Measurements from ENCODE around the gene TENM4.

TENM4 gene

DNA sequence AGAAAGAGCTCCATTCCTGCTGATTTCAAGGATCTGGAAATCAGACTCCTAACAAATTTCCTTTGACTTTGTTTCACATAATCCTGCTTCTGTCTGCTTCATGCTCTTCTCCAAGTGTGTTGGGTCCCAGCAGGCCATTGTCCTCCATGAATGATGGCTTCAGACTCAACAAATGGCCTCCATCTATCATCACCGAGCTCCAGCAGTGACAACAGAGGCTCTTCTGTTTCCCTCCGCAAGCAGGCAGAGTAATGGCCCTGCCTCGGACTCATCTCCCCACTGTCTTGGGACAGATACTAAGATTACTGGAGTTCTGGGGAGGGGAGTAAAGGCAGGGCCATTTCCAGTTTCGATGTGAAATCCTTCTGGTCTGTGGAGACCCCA is 127.3 kb downstream of the TENM4 start:
- TF ChIP-seq ZFP30 (CRISPR knock-in tag; IDR thresholded peaks at IDR 0.05) (no peak), TCF4 (CRISPR knock-in tag; IDR thresholded peaks at IDR 0.05; ENCODE audit: borderline replicate concordance) (no peak), ZNF8 (CRISPR knock-in tag; IDR thresholded peaks at IDR 0.05) (no peak), ZFP3 (CRISPR knock-in tag; IDR thresholded peaks at IDR 0.05) (no peak), GLIS3 (CRISPR knock-in tag; IDR thresholded peaks at IDR 0.05) (no peak), PATZ1 (CRISPR knock-in tag; IDR thresholded peaks at IDR 0.05; ENCODE audit: borderline replicate concordance) (no peak), CREB5 (CRISPR knock-in tag; IDR thresholded peaks at IDR 0.05; ENCODE audit: low read depth) (no peak), ARNTL (CRISPR knock-in tag; IDR thresholded peaks at IDR 0.05; ENCODE audit: borderline replicate concordance, low read depth) (no peak)
- no peak for ATAC-seq

- no peak for ATAC-seq
- no peak for TF ChIP-seq ZNF70 (CRISPR knock-in tag; IDR thresholded peaks at IDR 0.05)
Observed at GRCh38 chr11:79312617-79313529, 128.0 kb downstream of the TENM4 start.

DNA sequence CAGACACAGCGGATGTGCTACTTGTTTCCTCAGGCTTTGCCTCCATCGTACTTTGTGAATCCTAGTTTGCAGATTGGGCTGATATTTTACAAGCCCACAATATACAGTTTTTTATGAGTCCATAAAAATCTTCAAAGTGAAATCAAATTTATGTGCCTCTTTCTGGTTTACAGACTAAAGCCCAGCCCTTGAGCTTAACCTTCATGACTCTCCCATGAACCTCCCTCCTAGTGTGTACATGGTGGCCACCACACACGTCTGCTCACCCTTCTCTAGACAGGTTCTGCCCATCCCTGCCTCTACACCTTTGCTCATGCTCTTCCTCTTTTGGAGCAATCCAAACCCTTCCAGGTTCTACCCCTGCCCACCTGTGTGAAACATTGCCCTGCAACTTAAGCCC is 129.4 kb downstream of the TENM4 start:
- ATAC-seq: no peak
- TF ChIP-seq TSHZ2 (CRISPR knock-in tag; IDR thresholded peaks at IDR 0.05): no peak
- no peak for TF ChIP-seq PATZ1 (CRISPR knock-in tag; IDR thresholded peaks at IDR 0.05; ENCODE audit: borderline replicate concordance)
- no peak for TF ChIP-seq ZNF8 (CRISPR knock-in tag; IDR thresholded peaks at IDR 0.05)
- no peak for TF ChIP-seq ZC3H10 (CRISPR knock-in tag; IDR thresholded peaks at IDR 0.05)
- no peak for TF ChIP-seq GLIS3 (CRISPR knock-in tag; IDR thresholded peaks at IDR 0.05)
- TF ChIP-seq TCF4 (CRISPR knock-in tag; IDR thresholded peaks at IDR 0.05; ENCODE audit: borderline replicate concordance): no peak
- TF ChIP-seq ZFP3 (CRISPR knock-in tag; IDR thresholded peaks at IDR 0.05): no peak
- TF ChIP-seq OSR1 (CRISPR knock-in tag; IDR thresholded peaks at IDR 0.05): no peak
- TF ChIP-seq ISL1 (CRISPR knock-in tag; IDR thresholded peaks at IDR 0.05): no peak
- no peak for TF ChIP-seq RARB (CRISPR knock-in tag; IDR thresholded peaks at IDR 0.05)
- no peak for TF ChIP-seq ARNTL (CRISPR knock-in tag; IDR thresholded peaks at IDR 0.05; ENCODE audit: borderline replicate concordance, low read depth)
- no peak for TF ChIP-seq ZFP30 (CRISPR knock-in tag; IDR thresholded peaks at IDR 0.05)
- no peak for TF ChIP-seq CREB5 (CRISPR knock-in tag; IDR thresholded peaks at IDR 0.05; ENCODE audit: low read depth)
- no peak for TF ChIP-seq CSRNP3 (CRISPR knock-in tag; IDR thresholded peaks at IDR 0.05)
- TF ChIP-seq PPARA (CRISPR knock-in tag; IDR thresholded peaks at IDR 0.05; ENCODE audit: borderline replicate concordance): no peak
- TF ChIP-seq ZNF70 (CRISPR knock-in tag; IDR thresholded peaks at IDR 0.05): no peak
- TF ChIP-seq CSDC2 (CRISPR knock-in tag; IDR thresholded peaks at IDR 0.05): no peak
- no peak for TF ChIP-seq SNAI2 (CRISPR knock-in tag; IDR thresholded peaks at IDR 0.05)
- TF ChIP-seq TOX (CRISPR knock-in tag; IDR thresholded peaks at IDR 0.05; ENCODE audit: borderline replicate concordance): no peak
